GM06990 (cell line): Measurements from ENCODE around the gene U2SURP.
"Not testable (repeated sequence)": the region's sequence is repeated elsewhere in the genome, so short reads cannot be mapped to it uniquely, and the experiment has no call there.

ENCODE experiments used
- DNase-seq: peaks from one replicate; pipeline ENCODE4 v3.0.0-alpha.2; 2011; ENCODE audit not compliant: insufficient read length; ENCODE audit errors: extremely low read depth
- H3K27me3 ChIP-seq: replicated peaks from 2 replicates; pipeline ENCODE4 v1.6.0; 2011; ENCODE audit warnings: low read length; ENCODE audit not compliant: control insufficient read depth, insufficient read depth
- H3K36me3 ChIP-seq: 2 replicates; pipeline ENCODE4 v1.5.1; 2011; ENCODE audit warnings: low read length; ENCODE audit not compliant: control insufficient read depth, insufficient read depth
- H3K4me3 ChIP-seq: replicated peaks from 2 replicates; pipeline ENCODE4 v1.5.1; 2011; ENCODE audit warnings: low read depth, mild to moderate bottlenecking, control low read depth, low read length
- CTCF ChIP-seq: IDR thresholded peaks from 2 replicates; pipeline ENCODE4 v1.5.1; 2011; ENCODE audit warnings: low read length, control low read depth, mild to moderate bottlenecking, inconsistent platforms; ENCODE audit not compliant: insufficient read depth, poor library complexity, severe bottlenecking

Gene U2SURP

GRCh38 chr3:143011705-143012104, 10.3 kb downstream of the U2SURP start:
- no peaks in the 10 kb centered on the region; the same call in 1 of the 2 replicates for H3K36me3 ChIP-seq

GRCh38 chr3:143014921-143015320, 13.6 kb downstream of the U2SURP start:
- no peaks in the 10 kb centered on the region for H3K27me3 ChIP-seq
- no peaks in the 10 kb centered on the region; the same call in none of the 2 replicates for H3K36me3 ChIP-seq
- no peak overlapping the region for H3K4me3 ChIP-seq
- TF ChIP-seq CTCF: no peak
- no peak for DNase-seq

More at GRCh38 chr3:143011705-143012104, 10.3 kb downstream of the U2SURP start:
- DNase-seq: no peak
- Histone ChIP-seq H3K27me3 (no peaks in the 10 kb centered on the region), H3K4me3 (no peak overlapping the region; the same call in 1 of the 2 replicates)
- no peak for TF ChIP-seq CTCF

- peak; percentile 47 for TF ChIP-seq CTCF
- DNase-seq: no peak
- H3K27me3 ChIP-seq: no peaks in the 10 kb centered on the region
- peaks cover 1% of the 10 kb centered on the region for H3K36me3 ChIP-seq
- H3K4me3 ChIP-seq: no peak overlapping the region
Observed at GRCh38 chr3:143016321-143016972, 15.1 kb downstream of the U2SURP start.

- TF ChIP-seq CTCF: no peak
- peaks cover 1% of the 10 kb centered on the region for H3K36me3 ChIP-seq
- H3K4me3 ChIP-seq: no peak overlapping the region
- no peak for DNase-seq
- H3K27me3 ChIP-seq: no peaks in the 10 kb centered on the region
Observed at GRCh38 chr3:143024351-143024960, 23.1 kb downstream of the U2SURP start.

- H3K27me3 ChIP-seq: no peaks in the 10 kb centered on the region
- DNase-seq: no peak
- no peak for TF ChIP-seq CTCF
- no peak overlapping the region for H3K4me3 ChIP-seq
- peaks cover 4% of the 10 kb centered on the region for H3K36me3 ChIP-seq
Observed at GRCh38 chr3:143031327-143031726, 30.0 kb downstream of the U2SURP start.

GRCh38 chr3:143031796-143032387, 30.5 kb downstream of the U2SURP start:
- H3K27me3 ChIP-seq, DNase-seq, H3K36me3 ChIP-seq, H3K4me3 ChIP-seq: not testable (repeated sequence)
